Sigmoid colon (tissue), 7 donors: Measurements from ENCODE around the gene DCDC1. TPM values are rescaled to one million over a fixed set of nuclear protein-coding genes. Genes with fewer than 3 reads are reported as not detected.

Experiments used
- DNase-seq: peaks from one replicate; pipeline ENCODE4 v3.0.0-alpha.2; 2019
- H3K27ac ChIP-seq, 4 donors: fragments of 200-600 bp; sonication (generic); one replicate each; pipeline ENCODE4 v1.5.1; 2016 to 2019; ENCODE audit warnings: mild to moderate bottlenecking in 1 of 4
- H3K27me3 ChIP-seq, 3 donors: fragments of 200-600 bp; sonication (generic); one replicate each; pipeline ENCODE4 v1.5.1; 2019; ENCODE audit warnings: mild to moderate bottlenecking in 1 of 3
- H3K36me3 ChIP-seq, 4 donors: fragments of 200-600 bp; sonication (generic); one replicate each; pipeline ENCODE4 v1.5.1; 2016 to 2019
- H3K4me1 ChIP-seq, 4 donors: fragments of 200-600 bp; sonication (generic); one replicate each; pipeline ENCODE4 v1.5.1; 2017 to 2019
- H3K4me3 ChIP-seq, 4 donors: fragments of 200-600 bp; sonication (generic); one replicate each; pipeline ENCODE4 v1.5.1; 2017 to 2019; ENCODE audit warnings: mild to moderate bottlenecking in 2 of 4, moderate library complexity in 1 of 4
- H3K9me3 ChIP-seq, 4 donors: fragments of 200-600 bp in 3 of 4; sonication (generic) in 3 of 4; one replicate each; pipeline versions ENCODE4 v1.5.1 to v1.6.1; 2013 to 2019
- EP300 ChIP-seq, 4 donors: sonication (generic); formaldehyde crosslinking; IDR thresholded peaks; one replicate each; pipeline ENCODE4 v1.6.1; 2017; ENCODE audit warnings: antibody characterized with exemption in 4 of 4
- POLR2A ChIP-seq, 2 donors: fragments of 450-650 bp; IDR thresholded peaks; one replicate each; pipeline ENCODE4 v1.6.1; 2016; ENCODE audit warnings: antibody characterized with exemption in 2 of 2, mild to moderate bottlenecking in 2 of 2, moderate library complexity in 2 of 2
- POLR2AphosphoS5 ChIP-seq, 4 donors: sonication (generic); formaldehyde crosslinking; IDR thresholded peaks; one replicate each; pipeline ENCODE4 v1.6.1; 2017; ENCODE audit warnings: antibody characterized with exemption in 4 of 4
- WGBS, 2 donors: extraction: QIAGEN DNeasy Blood & Tissue Kit; methylation state at CpG; one replicate each; pipeline ENCODE4 v1.1.7; 2013; 5-methylcytosine and 5-hydroxymethylcytosine counted together
- intact Hi-C: fragments of 100-400 bp; cut with DNase I; formaldehyde crosslinking; loops from one replicate; pipeline ENCODE4 v1.15.1; 2023
- polyA plus RNA-seq, 3 donors: library from polyadenylated mRNA; stranded (reverse); fragments of 200-250 nt; gene quantifications; one replicate each; pipeline ENCODE4 v1.2.3, GENCODE V29; 2013
- total RNA-seq, 4 donors: library from RNA; depleted of rRNA; stranded (reverse); fragments of >200 nt; gene quantifications; one replicate each; pipeline ENCODE4 v1.1.0, GENCODE V29; 2016
- TF ChIP-seq, protein P1 (sequence below), 4 experiments: fragments of 450-650 bp in 3 of 4; fragments of 200-600 bp in 1 of 4; IDR thresholded peaks; one replicate each; pipeline ENCODE4 v1.5.1; 2016 to 2019; ENCODE audit warnings: antibody characterized with exemption in 4 of 4, mild to moderate bottlenecking in 3 of 4, moderate library complexity in 2 of 4
- donor health status: healthy with polysubstance abuse.
- donor health status: Bipolar disorder and iron deficiency.
- donor health status: healthy.

The DCDC1 gene
- total and polyA plus RNA-seq, 7 donors: 0.06 to 1.1 (median 0.30) TPM; not detected in 3

- no peaks in the 10 kb centered on the region for H3K27me3 ChIP-seq
- TF ChIP-seq POLR2AphosphoS5 (IDR thresholded peaks at IDR 0.05) (no peak), POLR2A (IDR thresholded peaks at IDR 0.05) (no peak), EP300 (IDR thresholded peaks at IDR 0.05) (no peak)
- TF ChIP-seq, protein P1, sequence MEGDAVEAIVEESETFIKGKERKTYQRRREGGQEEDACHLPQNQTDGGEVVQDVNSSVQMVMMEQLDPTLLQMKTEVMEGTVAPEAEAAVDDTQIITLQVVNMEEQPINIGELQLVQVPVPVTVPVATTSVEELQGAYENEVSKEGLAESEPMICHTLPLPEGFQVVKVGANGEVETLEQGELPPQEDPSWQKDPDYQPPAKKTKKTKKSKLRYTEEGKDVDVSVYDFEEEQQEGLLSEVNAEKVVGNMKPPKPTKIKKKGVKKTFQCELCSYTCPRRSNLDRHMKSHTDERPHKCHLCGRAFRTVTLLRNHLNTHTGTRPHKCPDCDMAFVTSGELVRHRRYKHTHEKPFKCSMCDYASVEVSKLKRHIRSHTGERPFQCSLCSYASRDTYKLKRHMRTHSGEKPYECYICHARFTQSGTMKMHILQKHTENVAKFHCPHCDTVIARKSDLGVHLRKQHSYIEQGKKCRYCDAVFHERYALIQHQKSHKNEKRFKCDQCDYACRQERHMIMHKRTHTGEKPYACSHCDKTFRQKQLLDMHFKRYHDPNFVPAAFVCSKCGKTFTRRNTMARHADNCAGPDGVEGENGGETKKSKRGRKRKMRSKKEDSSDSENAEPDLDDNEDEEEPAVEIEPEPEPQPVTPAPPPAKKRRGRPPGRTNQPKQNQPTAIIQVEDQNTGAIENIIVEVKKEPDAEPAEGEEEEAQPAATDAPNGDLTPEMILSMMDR (IDR thresholded peaks at IDR 0.05): no peak
- 5 to 12% methylated on average over 1 of the region's 1 CpG for WGBS, 2 donors
- no peak for DNase-seq
- no peak overlapping the region for H3K4me3 ChIP-seq
- no peaks in the 10 kb centered on the region for H3K9me3 ChIP-seq
- no peak overlapping the region for H3K27ac ChIP-seq
- intact Hi-C loops: no loop called here
- H3K4me1 ChIP-seq: no peaks in the 10 kb centered on the region
- H3K36me3 ChIP-seq: no peaks in the 10 kb centered on the region
These were observed 377.1 kb downstream of the DCDC1 start for GRCh38 chr11:30992513-30992849.

DNA sequence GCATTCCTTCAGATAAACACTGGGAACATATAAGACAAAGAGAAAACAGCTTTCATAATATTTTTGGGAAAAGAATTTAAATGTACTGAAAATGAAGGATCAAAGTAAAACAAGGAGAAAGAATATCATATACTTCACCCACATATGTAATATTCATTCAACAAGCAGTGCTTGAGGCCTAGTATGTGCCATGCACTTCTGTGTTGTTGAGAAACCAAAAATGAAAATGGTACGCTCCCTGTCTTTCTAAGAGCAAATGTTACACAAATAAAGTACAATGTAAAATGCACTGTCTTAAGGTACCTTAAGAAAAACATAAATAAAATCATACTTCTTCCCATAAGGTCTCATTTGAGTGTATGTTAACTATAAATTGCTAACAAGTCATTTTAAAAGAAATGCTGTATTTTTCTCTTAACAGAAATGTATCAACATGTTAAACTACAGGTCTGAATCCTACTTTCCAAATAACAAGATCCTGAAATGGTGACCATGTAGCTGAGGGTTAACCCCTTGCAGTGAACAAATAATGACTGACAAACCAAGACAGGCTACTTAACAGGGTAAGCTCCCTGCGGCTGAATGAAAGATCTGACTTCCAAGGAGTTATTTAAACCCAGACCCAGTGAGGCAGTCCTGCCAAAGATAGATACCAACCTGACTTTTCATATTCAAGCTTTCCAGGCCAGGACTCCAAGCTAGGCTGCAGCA, 377.6 kb downstream of the DCDC1 start:
- H3K9me3 ChIP-seq: no peaks in the 10 kb centered on the region
- H3K27me3 ChIP-seq: no peaks in the 10 kb centered on the region
- no peaks in the 10 kb centered on the region for H3K36me3 ChIP-seq
- DNase-seq: no peak
- intact Hi-C loops: no loop called here
- no peak overlapping the region for H3K4me3 ChIP-seq
- H3K4me1 ChIP-seq: no peaks in the 10 kb centered on the region
- WGBS, 2 donors: 85 to 87% methylated on average over 2 of the region's 2 CpGs
- TF ChIP-seq EP300 (IDR thresholded peaks at IDR 0.05): no peak
- TF ChIP-seq POLR2AphosphoS5 (IDR thresholded peaks at IDR 0.05): no peak
- TF ChIP-seq, protein P1 (IDR thresholded peaks at IDR 0.05): no peak
- no peak for TF ChIP-seq POLR2A (IDR thresholded peaks at IDR 0.05)
- no peak overlapping the region for H3K27ac ChIP-seq

- WGBS, 2 donors: 81 to 85% methylated on average over 4 of the region's 4 CpGs
- Histone ChIP-seq H3K27me3 (no peaks in the 10 kb centered on the region), H3K4me3 (no peak overlapping the region), H3K36me3 (no peaks in the 10 kb centered on the region), H3K4me1 (no peaks in the 10 kb centered on the region), H3K9me3 (no peaks in the 10 kb centered on the region), H3K27ac (no peak overlapping the region)
- intact Hi-C loops: no loop called here
- DNase-seq: no peak
- no peak for TF ChIP-seq POLR2AphosphoS5 (IDR thresholded peaks at IDR 0.05)
- TF ChIP-seq, protein P1 (IDR thresholded peaks at IDR 0.05): no peak
- TF ChIP-seq EP300 (IDR thresholded peaks at IDR 0.05): no peak
- TF ChIP-seq POLR2A (IDR thresholded peaks at IDR 0.05): no peak
These were observed 378.2 kb downstream of the DCDC1 start for GRCh38 chr11:30991376-30991775.

- intact Hi-C loops: no loop called here
- no peaks in the 10 kb centered on the region for H3K4me1 ChIP-seq
- WGBS, 2 donors: 19 to 64% methylated on average over 7 of the region's 7 CpGs
- no peak overlapping the region for H3K27ac ChIP-seq
- DNase-seq: no peak
- TF ChIP-seq EP300 (IDR thresholded peaks at IDR 0.05) (no peak), POLR2AphosphoS5 (IDR thresholded peaks at IDR 0.05) (no peak), POLR2A (IDR thresholded peaks at IDR 0.05) (no peak)
- TF ChIP-seq, protein P1 (IDR thresholded peaks at IDR 0.05): no peak
- H3K27me3 ChIP-seq: no peaks in the 10 kb centered on the region
- H3K9me3 ChIP-seq: no peaks in the 10 kb centered on the region
- H3K4me3 ChIP-seq: no peak overlapping the region
- no peaks in the 10 kb centered on the region for H3K36me3 ChIP-seq
These were observed 378.8 kb downstream of the DCDC1 start for GRCh38 chr11:30990625-30991296.
